Activated naive CD4-positive, alpha-beta T cell (primary cell): ENCODE measurements around the gene EGR2.
"Not testable (repeated sequence)": the region's sequence is repeated elsewhere in the genome, so short reads cannot be mapped to it uniquely, and the experiment has no call there.

Experiments used
- DNase-seq, 4 experiments: peaks; one replicate each; lab custom pipeline; 2025; lab: John Stamatoyannopoulos, UW

Gene EGR2

GRCh38 chr10:62794306-62794705 is 21.9 kb downstream of the EGR2 start:
- DNase-seq: no peak

- DNase-seq: no peak
These were observed 23.9 kb downstream of the EGR2 start for GRCh38 chr10:62792261-62792660.

GRCh38 chr10:62790571-62790970 is 25.6 kb downstream of the EGR2 start:
- no peak for DNase-seq

- no peak for DNase-seq
These were observed 26.1 kb downstream of the EGR2 start for GRCh38 chr10:62790019-62790555.

GRCh38 chr10:62788861-62789467 is 27.2 kb downstream of the EGR2 start:
- DNase-seq: no peak

GRCh38 chr10:62788285-62788684 is 27.9 kb downstream of the EGR2 start:
- not testable (repeated sequence) for DNase-seq

GRCh38 chr10:62784537-62784936 is 31.6 kb downstream of the EGR2 start:
- DNase-seq: not testable (repeated sequence)

- DNase-seq: peak; percentile 26 to 60 (median 40)
These were observed 36.5 kb downstream of the EGR2 start for GRCh38 chr10:62779487-62780248.

- DNase-seq: no peak
These were observed 38.0 kb downstream of the EGR2 start for GRCh38 chr10:62778125-62778524.

GRCh38 chr10:62772186-62772974 is 43.8 kb downstream of the EGR2 start:
- no peak for DNase-seq

GRCh38 chr10:62769574-62770242 is 46.5 kb downstream of the EGR2 start:
- no peak for DNase-seq

- no peak for DNase-seq
These were observed 49.8 kb downstream of the EGR2 start for GRCh38 chr10:62766386-62766785.

GRCh38 chr10:62765726-62766125 is 50.4 kb downstream of the EGR2 start:
- DNase-seq: no peak

- DNase-seq: no peak
These were observed 52.2 kb downstream of the EGR2 start for GRCh38 chr10:62764011-62764410.

- no peak for DNase-seq
These were observed 53.0 kb downstream of the EGR2 start for GRCh38 chr10:62763155-62763554.
